H9 (cell line): ENCODE measurements around the gene ETV7. TPM values are rescaled to one million over a fixed set of nuclear protein-coding genes. Genes with fewer than 3 reads are reported as not detected.

Source experiments
- DNase-seq: peaks from one replicate; pipeline ENCODE4 v3.0.0-alpha.2; 2017
- H2AFZ ChIP-seq: one replicate; pipeline ENCODE4 v1.6.1; 2013; ENCODE audit warnings: mild to moderate bottlenecking, low read length, control low read depth, moderate library complexity
- H2AK5ac ChIP-seq: 2 replicates; pipeline ENCODE4 v1.6.1; 2013; ENCODE audit warnings: low read length, control low read depth, mixed read lengths; ENCODE audit not compliant: insufficient read length
- H2BK120ac ChIP-seq: one replicate; pipeline ENCODE4 v1.6.1; 2013; ENCODE audit warnings: low read depth, mild to moderate bottlenecking, low read length, control low read depth, inconsistent platforms; ENCODE audit not compliant: poor library complexity, severe bottlenecking
- H2BK12ac ChIP-seq: 2 replicates; pipeline ENCODE4 v1.6.1; 2013; ENCODE audit warnings: low read length, control low read depth, mixed read lengths, low read depth; ENCODE audit not compliant: insufficient read length
- H2BK15ac ChIP-seq: 2 replicates; pipeline ENCODE4 v1.6.1; 2013; ENCODE audit warnings: low read depth, low read length, control low read depth
- H2BK20ac ChIP-seq: one replicate; pipeline ENCODE4 v1.6.1; 2013; ENCODE audit warnings: low read depth, mild to moderate bottlenecking, low read length, control low read depth, inconsistent platforms; ENCODE audit not compliant: poor library complexity, severe bottlenecking
- H2BK5ac ChIP-seq: 2 replicates; pipeline ENCODE4 v1.6.1; 2013; ENCODE audit warnings: low read length, control low read depth, mixed read lengths; ENCODE audit not compliant: insufficient read length
- H3K14ac ChIP-seq: 2 replicates; pipeline ENCODE4 v1.6.1; 2013; ENCODE audit warnings: low read length, control low read depth; ENCODE audit not compliant: insufficient read depth
- H3K18ac ChIP-seq: 2 replicates; pipeline ENCODE4 v1.6.1; 2013; ENCODE audit warnings: low read depth, mild to moderate bottlenecking, mixed read lengths, low read length, control low read depth; ENCODE audit not compliant: insufficient read length
- H3K23ac ChIP-seq: 2 replicates; pipeline ENCODE4 v1.6.1; 2013; ENCODE audit warnings: low read length, control low read depth, mixed read lengths, low read depth; ENCODE audit not compliant: insufficient read length
- H3K23me2 ChIP-seq: 2 replicates; pipeline ENCODE4 v1.6.1; 2013; ENCODE audit warnings: low read depth, mild to moderate bottlenecking, mixed read lengths, low read length, control low read depth; ENCODE audit not compliant: insufficient read length, poor library complexity, severe bottlenecking
- H3K27ac ChIP-seq: 2 replicates; pipeline ENCODE4 v1.5.1; 2013; ENCODE audit warnings: low read length, control low read depth, mixed read lengths, low read depth; ENCODE audit not compliant: insufficient read length
- H3K27me3 ChIP-seq: 2 replicates; pipeline ENCODE4 v1.6.1; 2013; ENCODE audit warnings: low read length, control low read depth, inconsistent platforms; ENCODE audit not compliant: insufficient read depth
- H3K4ac ChIP-seq: 2 replicates; pipeline ENCODE4 v1.6.1; 2013; ENCODE audit warnings: low read depth, mild to moderate bottlenecking, control low read depth, inconsistent platforms, low read length, moderate library complexity
- H3K4me1 ChIP-seq: 2 replicates; pipeline ENCODE4 v1.6.1; 2013; ENCODE audit warnings: low read length, control low read depth, inconsistent platforms; ENCODE audit not compliant: insufficient read depth
- H3K4me2 ChIP-seq: 2 replicates; pipeline ENCODE4 v1.6.1; 2013; ENCODE audit warnings: low read length, control low read depth, mixed read lengths; ENCODE audit not compliant: insufficient read length, insufficient read depth
- H3K56ac ChIP-seq: 2 replicates; pipeline ENCODE4 v1.6.1; 2013; ENCODE audit warnings: low read depth, mild to moderate bottlenecking, mixed read lengths, low read length, control low read depth; ENCODE audit not compliant: insufficient read length
- H3K79me1 ChIP-seq: 2 replicates; pipeline ENCODE4 v1.6.1; 2013; ENCODE audit warnings: low read depth, mild to moderate bottlenecking, moderate library complexity, low read length, control low read depth, inconsistent platforms; ENCODE audit not compliant: insufficient read depth, poor library complexity, severe bottlenecking
- H3K79me2 ChIP-seq: 2 replicates; pipeline ENCODE4 v1.6.1; 2013; ENCODE audit warnings: low read length, control low read depth, inconsistent platforms; ENCODE audit not compliant: insufficient read depth
- H3K9ac ChIP-seq: 2 replicates; pipeline ENCODE4 v1.6.1; 2013; ENCODE audit warnings: low read length, control low read depth, mixed read lengths; ENCODE audit not compliant: insufficient read length; ENCODE audit errors: extremely low read depth
- H3K9me3 ChIP-seq: one replicate; pipeline ENCODE4 v1.6.1; 2013; ENCODE audit warnings: low read depth, low read length, inconsistent platforms; ENCODE audit not compliant: control insufficient read depth
- H3T11ph ChIP-seq: one replicate; pipeline ENCODE4 v1.6.1; 2013; ENCODE audit warnings: mild to moderate bottlenecking, low read length, control low read depth, inconsistent platforms
- H4K20me1 ChIP-seq: one replicate; pipeline ENCODE4 v1.6.1; 2013; ENCODE audit not compliant: control insufficient read depth, insufficient read length, insufficient read depth
- H4K5ac ChIP-seq: 2 replicates; pipeline ENCODE4 v1.6.1; 2013; ENCODE audit warnings: low read depth, mild to moderate bottlenecking, mixed read lengths, low read length, control low read depth; ENCODE audit not compliant: insufficient read length
- H4K8ac ChIP-seq: replicated peaks from 2 replicates; pipeline ENCODE4 v1.6.1; 2013; ENCODE audit warnings: low read length, control low read depth, mixed read lengths, low read depth; ENCODE audit not compliant: insufficient read length
- H4K91ac ChIP-seq: 2 replicates; pipeline ENCODE4 v1.6.1; 2013; ENCODE audit warnings: low read depth, mild to moderate bottlenecking, moderate library complexity, mixed read lengths, low read length, control low read depth; ENCODE audit not compliant: insufficient read length
- H3K27ac Mint-ChIP-seq, 3 experiments: 2 replicates in 2 of 3; 3 replicates in 1 of 3; pipeline ENCODE4 v1.8.0; 2020 to 2021; ENCODE audit warnings: mixed read lengths in 3 of 3, mild to moderate bottlenecking in 1 of 3, moderate library complexity in 1 of 3
- H3K27me3 Mint-ChIP-seq: 2 replicates; pipeline ENCODE4 v1.8.0; 2021; ENCODE audit warnings: low read depth, mild to moderate bottlenecking, moderate library complexity, mixed read lengths
- H3K36me3 Mint-ChIP-seq, 3 experiments: 2 replicates in 2 of 3; 3 replicates in 1 of 3; pipeline ENCODE4 v1.8.0; 2020 to 2021; ENCODE audit warnings: low read depth in 3 of 3, mixed read lengths in 3 of 3; ENCODE audit not compliant: insufficient read depth in 1 of 3
- H3K4me1 Mint-ChIP-seq, 2 experiments: 2 replicates each; pipeline ENCODE4 v1.8.0; 2020; ENCODE audit warnings: mixed read lengths in 2 of 2
- H3K4me3 Mint-ChIP-seq, 2 experiments: 2 replicates in 1 of 2; 3 replicates in 1 of 2; pipeline ENCODE4 v1.8.0; 2020 to 2021; ENCODE audit warnings: mild to moderate bottlenecking in 2 of 2, mixed read lengths in 2 of 2, moderate library complexity in 1 of 2
- H3K9me3 Mint-ChIP-seq, 2 experiments: 2 replicates in 1 of 2; 3 replicates in 1 of 2; pipeline ENCODE4 v1.8.0; 2020; ENCODE audit warnings: mild to moderate bottlenecking in 2 of 2, mixed read lengths in 2 of 2, moderate library complexity in 1 of 2
- CTCF ChIP-seq: fragments of 200-600 bp; sonication (generic); conservative IDR thresholded peaks from 3 replicates; pipeline ENCODE4 v1.8.0; 2021; ENCODE audit warnings: antibody characterized with exemption, mild to moderate bottlenecking
- whole genome bisulfite sequencing: extraction: QIAGEN DNeasy Blood & Tissue Kit; methylation state at CpG from one replicate; pipeline ENCODE4 v1.1.7; 2013; ENCODE audit warnings: missing lambda C conversion rate, low lambda C conversion rate, mixed read lengths; ENCODE audit not compliant: insufficient read length; ENCODE audit errors: extremely low coverage; 5-methylcytosine and 5-hydroxymethylcytosine counted together
- total RNA-seq: library from RNA; stranded (reverse); gene quantifications from 2 replicates; pipeline ENCODE4 v1.2.1, GENCODE V29; 2021

Gene ETV7
- total RNA-seq, 1 experiment from 2014 or later = 0.92 TPM

- H3K14ac ChIP-seq = 0 out of 2 replicates have a peak overlapping the region, but pooled peaks have one; percentile 8
- H3K27ac ChIP-seq = no peak overlapping the region
- H3T11ph ChIP-seq = no peak overlapping the region
- H3K4me1 Mint-ChIP-seq = peaks cover 32 to 53% of the 10 kb centered on the region in 2 experiments
- H3K4me3 Mint-ChIP-seq = no peak overlapping the region
- H2BK120ac ChIP-seq = no peak overlapping the region
- no peaks in the 10 kb centered on the region for H3K4me1 ChIP-seq
- no CpG with 5 or more reads among the region's 14 CpGs for WGBS
- H3K27me3 ChIP-seq = no peaks in the 10 kb centered on the region
- H3K79me2 ChIP-seq = no peaks in the 10 kb centered on the region
- H2AK5ac ChIP-seq = no peak overlapping the region
- no peak overlapping the region for H3K9ac ChIP-seq
- no peak overlapping the region for H2AFZ ChIP-seq
- H3K18ac ChIP-seq = peak overlapping the region; percentile 10
- no peak overlapping the region for H2BK12ac ChIP-seq
- H4K8ac ChIP-seq = no peak overlapping the region
- H2BK20ac ChIP-seq = no peak overlapping the region
- no peaks in the 10 kb centered on the region; a peak in 1 of 5 replicates for H3K9me3 Mint-ChIP-seq
- no peaks in the 10 kb centered on the region for H3K9me3 ChIP-seq
- H3K27ac Mint-ChIP-seq = no peak overlapping the region; a peak in 1 of 7 replicates
- peaks cover 14% of the 10 kb centered on the region for H3K27me3 Mint-ChIP-seq
- no peak overlapping the region for H3K4me2 ChIP-seq
- no peak overlapping the region for H3K4ac ChIP-seq
- H3K56ac ChIP-seq = no peak overlapping the region
- no peak for TF ChIP-seq CTCF
- no peaks in the 10 kb centered on the region for H3K79me1 ChIP-seq
- no peaks in the 10 kb centered on the region for H3K23me2 ChIP-seq
- no peaks in the 10 kb centered on the region for H3K36me3 Mint-ChIP-seq
- peak; percentile 71 for DNase-seq
- H2BK15ac ChIP-seq = no peak overlapping the region
- no peak overlapping the region for H2BK5ac ChIP-seq
- no peak overlapping the region for H4K91ac ChIP-seq
- no peaks in the 10 kb centered on the region for H4K20me1 ChIP-seq
- H3K23ac ChIP-seq = no peak overlapping the region
- no peak overlapping the region for H4K5ac ChIP-seq
Measured at GRCh38 chr6:36329798-36330291, 57.6 kb downstream of the ETV7 start.
